Pons (tissue), 1 donor: ENCODE measurements around the gene PROCA1.

ENCODE experiments used
- DNase-seq: peaks from one replicate; pipeline ENCODE4 v3.0.0-alpha.2; 2016; ENCODE audit warnings: low spot score

PROCA1 gene

GRCh38 chr17:28711723-28712031 is at the start of gene PROCA1:
PROCA1 (minus strand) TSS chr17:28711888; CDS start chr17:28711660, 228 bp downstream.
- DNase-seq: no peak

GRCh38 chr17:28760601-28761562 is 49.2 kb upstream of the PROCA1 start:
- DNase-seq: peak; percentile 87

GRCh38 chr17:28759256-28759865 is 47.7 kb upstream of the PROCA1 start:
- DNase-seq: no peak

- no peak for DNase-seq
These were observed 46.9 kb upstream of the PROCA1 start for GRCh38 chr17:28758411-28759121.

GRCh38 chr17:28756049-28756804 is 44.5 kb upstream of the PROCA1 start:
- no peak for DNase-seq

- no peak for DNase-seq
These were observed 43.8 kb upstream of the PROCA1 start for GRCh38 chr17:28755486-28755885.

- no peak for DNase-seq
These were observed 40.1 kb upstream of the PROCA1 start for GRCh38 chr17:28751600-28752366.

- peak; percentile 92 for DNase-seq
These were observed 38.7 kb upstream of the PROCA1 start for GRCh38 chr17:28750178-28751047.

- DNase-seq: no peak
These were observed 38.0 kb upstream of the PROCA1 start for GRCh38 chr17:28749516-28750177.

- DNase-seq: no peak
These were observed 37.3 kb upstream of the PROCA1 start for GRCh38 chr17:28748852-28749515.

- DNase-seq: no peak
These were observed 36.4 kb upstream of the PROCA1 start for GRCh38 chr17:28747801-28748750.

GRCh38 chr17:28747051-28747691 is 35.5 kb upstream of the PROCA1 start:
- DNase-seq: peak; percentile 80

- peak; percentile 70 for DNase-seq
These were observed 34.9 kb upstream of the PROCA1 start for GRCh38 chr17:28746611-28747050.

- no peak for DNase-seq
These were observed 34.2 kb upstream of the PROCA1 start for GRCh38 chr17:28745786-28746411.

GRCh38 chr17:28744972-28745785 is 33.5 kb upstream of the PROCA1 start:
- DNase-seq: peak; percentile 95
